Gastroesophageal sphincter (tissue), 3 donors: ENCODE measurements around the gene UMOD.

Experiments used
- CTCF ChIP-seq, 4 experiments: fragments of 200-600 bp in 2 of 4; fragments of 450-650 bp in 2 of 4; sonication (generic) in 1 of 4; IDR thresholded peaks; one replicate each; pipeline ENCODE4 v1.5.1; 2017 to 2019; ENCODE audit warnings: antibody characterized with exemption in 4 of 4, mild to moderate bottlenecking in 2 of 4, moderate library complexity in 2 of 4
- EP300 ChIP-seq: sonication (generic); formaldehyde crosslinking; IDR thresholded peaks from one replicate; pipeline ENCODE4 v1.6.1; 2017; ENCODE audit warnings: antibody characterized with exemption, mild to moderate bottlenecking
- POLR2A ChIP-seq, 2 donors: fragments of 450-650 bp; IDR thresholded peaks; one replicate each; pipeline ENCODE4 v1.6.1; 2017; ENCODE audit warnings: antibody characterized with exemption in 2 of 2, mild to moderate bottlenecking in 2 of 2, moderate library complexity in 1 of 2
- POLR2AphosphoS5 ChIP-seq: sonication (generic); formaldehyde crosslinking; IDR thresholded peaks from one replicate; pipeline ENCODE4 v1.6.1; 2017; ENCODE audit warnings: antibody characterized with exemption

GRCh38 chr16:20355114-20355782, 2.7 kb upstream of the UMOD start:
- TF ChIP-seq CTCF (IDR thresholded peaks at IDR 0.05): no peak
- TF ChIP-seq POLR2A (IDR thresholded peaks at IDR 0.05): no peak
- TF ChIP-seq EP300: no peak
- TF ChIP-seq POLR2AphosphoS5: no peak
